Measurements from ENCODE around the gene CUBN. TPM values are rescaled to one million over a fixed set of nuclear protein-coding genes. Genes with fewer than 3 reads are reported as not detected.

The CUBN gene
- total and polyA plus RNA-seq, 7 donors = 0.25 to 2.4 (median 1.1) TPM; not detected in 2

DNA sequence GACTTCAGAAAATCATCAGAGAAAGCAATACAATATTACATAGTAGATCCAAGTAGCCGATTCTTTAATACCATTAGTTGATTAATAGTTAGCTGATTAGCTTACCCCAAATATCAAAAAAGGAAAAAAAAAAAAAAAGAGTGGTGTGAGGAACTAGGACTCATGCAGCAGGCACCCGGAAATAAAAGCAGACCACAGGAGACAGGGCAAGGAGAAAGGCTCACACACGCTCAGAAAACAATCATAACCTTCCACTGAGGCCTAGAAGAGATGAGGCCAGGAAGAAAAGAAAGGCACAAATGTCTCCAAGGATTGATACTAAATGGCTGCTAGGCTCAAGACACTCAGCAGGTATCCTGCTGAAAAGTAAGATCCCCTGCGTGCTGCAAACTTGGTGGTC is 45.9 kb upstream of the CUBN start:
- TF ChIP-seq POLR2A (IDR thresholded peaks at IDR 0.05) (no peak), POLR2AphosphoS5 (IDR thresholded peaks at IDR 0.05) (no peak)
- intact Hi-C loops (cut with DNase I) = no loop called here
- Histone ChIP-seq H3K27me3 (no peaks in the 10 kb centered on the region), H3K4me1 (peaks cover 0 to 6% (median 0%) of the 10 kb centered on the region in 4 donors), H3K36me3 (no peaks in the 10 kb centered on the region), H3K4me3 (no peak overlapping the region), H3K27ac (no peak overlapping the region), H3K9me3 (no peaks in the 10 kb centered on the region)
- DNase-seq = no peak
- WGBS, 2 donors = 61 to 81% methylated on average over 4 of the region's 4 CpGs

DNA sequence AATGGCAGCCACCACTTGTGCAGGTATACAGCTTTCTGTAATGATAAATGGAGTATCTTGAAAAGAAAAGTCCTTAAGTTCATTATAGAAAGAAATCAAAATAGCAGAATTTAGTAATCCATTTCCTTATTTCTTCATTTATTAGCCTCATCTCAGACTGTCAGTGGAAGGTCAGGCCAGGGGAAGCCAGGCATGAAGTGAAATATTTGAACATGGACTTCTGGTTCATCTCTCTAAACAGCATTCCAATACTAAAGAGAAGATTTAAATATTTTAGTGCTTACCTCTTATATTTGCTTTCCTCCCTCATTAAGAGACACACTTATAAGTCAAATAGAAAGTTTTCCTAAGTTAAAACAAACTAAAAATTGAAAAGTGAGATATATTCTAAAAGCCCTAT is 45.0 kb upstream of the CUBN start:
- Histone ChIP-seq H3K4me1 (peaks cover 0 to 6% (median 0%) of the 10 kb centered on the region in 4 donors), H3K27me3 (no peaks in the 10 kb centered on the region), H3K36me3 (no peaks in the 10 kb centered on the region), H3K27ac (no peak overlapping the region), H3K9me3 (no peaks in the 10 kb centered on the region), H3K4me3 (no peak overlapping the region)
- TF ChIP-seq, protein P1, sequence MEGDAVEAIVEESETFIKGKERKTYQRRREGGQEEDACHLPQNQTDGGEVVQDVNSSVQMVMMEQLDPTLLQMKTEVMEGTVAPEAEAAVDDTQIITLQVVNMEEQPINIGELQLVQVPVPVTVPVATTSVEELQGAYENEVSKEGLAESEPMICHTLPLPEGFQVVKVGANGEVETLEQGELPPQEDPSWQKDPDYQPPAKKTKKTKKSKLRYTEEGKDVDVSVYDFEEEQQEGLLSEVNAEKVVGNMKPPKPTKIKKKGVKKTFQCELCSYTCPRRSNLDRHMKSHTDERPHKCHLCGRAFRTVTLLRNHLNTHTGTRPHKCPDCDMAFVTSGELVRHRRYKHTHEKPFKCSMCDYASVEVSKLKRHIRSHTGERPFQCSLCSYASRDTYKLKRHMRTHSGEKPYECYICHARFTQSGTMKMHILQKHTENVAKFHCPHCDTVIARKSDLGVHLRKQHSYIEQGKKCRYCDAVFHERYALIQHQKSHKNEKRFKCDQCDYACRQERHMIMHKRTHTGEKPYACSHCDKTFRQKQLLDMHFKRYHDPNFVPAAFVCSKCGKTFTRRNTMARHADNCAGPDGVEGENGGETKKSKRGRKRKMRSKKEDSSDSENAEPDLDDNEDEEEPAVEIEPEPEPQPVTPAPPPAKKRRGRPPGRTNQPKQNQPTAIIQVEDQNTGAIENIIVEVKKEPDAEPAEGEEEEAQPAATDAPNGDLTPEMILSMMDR (IDR thresholded peaks at IDR 0.05) = no peak
- TF ChIP-seq POLR2AphosphoS5 (IDR thresholded peaks at IDR 0.05) (no peak), POLR2A (IDR thresholded peaks at IDR 0.05) (no peak), EP300 (IDR thresholded peaks at IDR 0.05) (no peak)
- intact Hi-C loops (cut with DNase I) = no loop called here
- DNase-seq = no peak

DNA sequence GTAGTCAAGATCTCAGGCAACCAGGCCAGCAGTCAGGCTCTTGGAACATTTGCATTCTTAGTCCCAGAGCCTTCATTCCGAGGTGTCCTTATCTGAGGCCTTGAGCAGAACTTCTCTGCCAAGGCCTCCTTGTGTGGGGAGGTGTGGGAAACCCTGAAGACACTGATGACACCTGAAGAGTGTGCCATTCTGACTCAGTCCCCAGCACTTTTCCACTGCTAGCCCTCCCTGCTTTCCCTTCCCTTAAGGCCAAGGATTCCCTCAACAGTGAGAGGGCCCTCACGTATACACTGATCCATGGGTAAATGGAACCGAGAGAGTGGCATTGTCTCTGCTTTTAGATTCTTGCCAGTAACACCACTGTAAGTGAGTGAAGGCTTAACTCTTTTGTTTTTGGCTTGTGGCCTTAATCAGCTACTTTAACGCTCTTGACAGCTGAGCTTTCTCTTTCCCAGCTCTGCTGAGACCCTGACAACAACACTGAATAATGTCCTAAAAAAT is 41.6 kb upstream of the CUBN start:
- Histone ChIP-seq H3K36me3 (no peaks in the 10 kb centered on the region), H3K4me1 (peaks cover 0 to 6% (median 0%) of the 10 kb centered on the region in 4 donors), H3K9me3 (no peaks in the 10 kb centered on the region), H3K27ac (no peak overlapping the region), H3K27me3 (no peaks in the 10 kb centered on the region), H3K4me3 (no peak overlapping the region)
- DNase-seq = no peak
- intact Hi-C loops (cut with DNase I) = no loop called here
- TF ChIP-seq POLR2A (IDR thresholded peaks at IDR 0.05) (no peak), POLR2AphosphoS5 (IDR thresholded peaks at IDR 0.05) (no peak), EP300 (IDR thresholded peaks at IDR 0.05) (no peak)
- TF ChIP-seq, protein P1 (IDR thresholded peaks at IDR 0.05) = no peak
- WGBS, 2 donors = 90 to 95% methylated on average over 4 of the region's 4 CpGs

- Histone ChIP-seq H3K27me3 (no peaks in the 10 kb centered on the region), H3K27ac (no peak overlapping the region), H3K4me3 (no peak overlapping the region), H3K4me1 (peaks cover 0 to 4% (median 0%) of the 10 kb centered on the region in 4 donors), H3K36me3 (no peaks in the 10 kb centered on the region), H3K9me3 (no peaks in the 10 kb centered on the region)
- no peak for TF ChIP-seq EP300 (IDR thresholded peaks at IDR 0.05)
- TF ChIP-seq POLR2AphosphoS5 (IDR thresholded peaks at IDR 0.05) = no peak
- no peak for TF ChIP-seq POLR2A (IDR thresholded peaks at IDR 0.05)
- TF ChIP-seq, protein P1 (IDR thresholded peaks at IDR 0.05) = no peak
- intact Hi-C loops (cut with DNase I) = no loop called here
- DNase-seq = no peak
- WGBS, 2 donors = 85 to 88% methylated on average over 4 of the region's 4 CpGs
These were observed 40.2 kb upstream of the CUBN start for GRCh38 chr10:17169803-17170202.

DNA sequence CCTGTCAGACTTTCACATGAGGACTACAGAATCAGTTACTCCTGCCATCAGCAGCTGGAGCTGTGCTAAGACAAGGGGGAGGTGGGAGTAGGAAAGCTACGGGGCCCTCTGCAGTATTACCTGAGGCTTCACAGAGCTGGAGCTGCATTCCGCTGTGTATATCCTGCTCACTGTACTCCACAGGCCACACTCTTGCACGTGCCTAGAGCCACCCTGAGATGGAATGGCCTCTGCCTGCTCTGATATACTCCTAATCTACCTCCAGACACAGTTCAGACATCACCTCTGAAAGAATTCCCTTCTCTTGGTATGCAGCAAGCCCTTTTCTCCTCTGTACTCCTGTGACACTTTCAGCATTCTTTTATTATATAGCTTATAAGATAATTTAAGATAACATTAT is 37.1 kb upstream of the CUBN start:
- Histone ChIP-seq H3K36me3 (no peaks in the 10 kb centered on the region), H3K27ac (no peak overlapping the region), H3K9me3 (no peaks in the 10 kb centered on the region), H3K4me1 (no peaks in the 10 kb centered on the region), H3K27me3 (no peaks in the 10 kb centered on the region), H3K4me3 (no peak overlapping the region)
- intact Hi-C loops (cut with DNase I) = no loop called here
- no peak for DNase-seq
- 88 to 91% methylated on average over 3 of the region's 3 CpGs for WGBS, 2 donors
- TF ChIP-seq EP300 (IDR thresholded peaks at IDR 0.05) = no peak
- TF ChIP-seq, protein P1 (IDR thresholded peaks at IDR 0.05) = no peak
- TF ChIP-seq POLR2AphosphoS5 (IDR thresholded peaks at IDR 0.05) = no peak
- no peak for TF ChIP-seq POLR2A (IDR thresholded peaks at IDR 0.05)
